Osteocyte (in vitro differentiated cells): ENCODE results near the gene HLCS. TPM values are rescaled to one million over a fixed set of nuclear protein-coding genes. Genes with fewer than 3 reads are reported as not detected.
A peak's percentile ranks its signal among the peaks of the same experiment; 100 is the strongest.

Experiments used
- DNase-seq: peaks from one replicate; pipeline ENCODE4 v3.0.0; 2021; ENCODE audit warnings: mixed read lengths; ENCODE audit not compliant: unreplicated experiment; ENCODE audit errors: extremely low spot score
- H3K27ac Mint-ChIP-seq: one replicate; pipeline ENCODE4 v1.8.0; 2021; ENCODE audit warnings: mild to moderate bottlenecking, mixed read lengths; ENCODE audit not compliant: unreplicated experiment
- H3K27me3 Mint-ChIP-seq: one replicate; pipeline ENCODE4 v1.8.0; 2021; ENCODE audit warnings: mixed read lengths; ENCODE audit not compliant: unreplicated experiment
- H3K36me3 Mint-ChIP-seq: one replicate; pipeline ENCODE4 v1.8.0; 2021; ENCODE audit warnings: mixed read lengths; ENCODE audit not compliant: unreplicated experiment
- H3K4me1 Mint-ChIP-seq: one replicate; pipeline ENCODE4 v1.8.0; 2021; ENCODE audit warnings: mixed read lengths; ENCODE audit not compliant: unreplicated experiment
- H3K4me3 Mint-ChIP-seq: one replicate; pipeline ENCODE4 v1.8.0; 2021; ENCODE audit warnings: mild to moderate bottlenecking, moderate library complexity, mixed read lengths; ENCODE audit not compliant: unreplicated experiment
- H3K9me3 Mint-ChIP-seq: one replicate; pipeline ENCODE4 v1.8.0; 2021; ENCODE audit warnings: mixed read lengths; ENCODE audit not compliant: unreplicated experiment
- CTCF ChIP-seq: fragments of 200-600 bp; sonication (generic); IDR thresholded peaks from 2 replicates; pipeline ENCODE4 v1.5.0; 2021; ENCODE audit warnings: antibody characterized with exemption, mild to moderate bottlenecking, moderate library complexity
- total RNA-seq: library from RNA; stranded (reverse); gene quantifications from 2 replicates; pipeline ENCODE4 v1.2.1, GENCODE V29; 2021

The HLCS gene
- total RNA-seq, 1 donor from 2014 or later = 26.7 TPM

- Mint-ChIP-seq H3K27ac (no peak overlapping the region), H3K36me3 (peaks cover 9% of the 10 kb centered on the region), H3K27me3 (peaks cover 86% of the 10 kb centered on the region), H3K9me3 (no peaks in the 10 kb centered on the region), H3K4me3 (no peak overlapping the region), H3K4me1 (peaks cover 43% of the 10 kb centered on the region)
- no peak for TF ChIP-seq CTCF
- peak; percentile 66 for DNase-seq
Observed at GRCh38 chr21:36706482-36706852, 260.0 kb downstream of the HLCS start.

GRCh38 chr21:36705679-36706481, 260.6 kb downstream of the HLCS start:
- H3K9me3 Mint-ChIP-seq = no peaks in the 10 kb centered on the region
- TF ChIP-seq CTCF = peak; percentile 21
- H3K4me1 Mint-ChIP-seq = peaks cover 46% of the 10 kb centered on the region
- no peak overlapping the region for H3K4me3 Mint-ChIP-seq
- H3K27ac Mint-ChIP-seq = no peak overlapping the region
- peaks cover 81% of the 10 kb centered on the region for H3K27me3 Mint-ChIP-seq
- peak; percentile 70 for DNase-seq
- peaks cover 9% of the 10 kb centered on the region for H3K36me3 Mint-ChIP-seq

- peak; percentile 76 for DNase-seq
- H3K27ac Mint-ChIP-seq = no peak overlapping the region
- no peak overlapping the region for H3K4me3 Mint-ChIP-seq
- peaks cover 48% of the 10 kb centered on the region for H3K4me1 Mint-ChIP-seq
- H3K9me3 Mint-ChIP-seq = no peaks in the 10 kb centered on the region
- H3K36me3 Mint-ChIP-seq = peaks cover 9% of the 10 kb centered on the region
- H3K27me3 Mint-ChIP-seq = peaks cover 79% of the 10 kb centered on the region
- no peak for TF ChIP-seq CTCF
Observed at GRCh38 chr21:36704958-36705678, 261.4 kb downstream of the HLCS start.

- H3K27me3 Mint-ChIP-seq = peaks cover 75% of the 10 kb centered on the region
- no peak for TF ChIP-seq CTCF
- H3K4me3 Mint-ChIP-seq = no peak overlapping the region
- no peaks in the 10 kb centered on the region for H3K9me3 Mint-ChIP-seq
- H3K4me1 Mint-ChIP-seq = peaks cover 48% of the 10 kb centered on the region
- peaks cover 9% of the 10 kb centered on the region for H3K36me3 Mint-ChIP-seq
- DNase-seq = peak; percentile 83
- H3K27ac Mint-ChIP-seq = no peak overlapping the region
Observed at GRCh38 chr21:36704281-36704957, 262.1 kb downstream of the HLCS start.
